AG10803 (cell line): Measurements from ENCODE around the gene IFNA21.
"Not testable (repeated sequence)": the region's sequence is repeated elsewhere in the genome, so short reads cannot be mapped to it uniquely, and the experiment has no call there.

Source experiments
- DNase-seq: peaks from one replicate; pipeline ENCODE4 v3.0.0; 2010; ENCODE audit warnings: low read depth
- H3K4me3 ChIP-seq: 2 replicates; pipeline ENCODE4 v1.5.1; 2011; ENCODE audit warnings: mild to moderate bottlenecking, low read length, control low read depth
- CTCF ChIP-seq: conservative IDR thresholded peaks from 2 replicates; pipeline ENCODE4 v1.5.1; 2011; ENCODE audit warnings: mild to moderate bottlenecking, low read length, control low read depth, inconsistent platforms

The IFNA21 gene

DNA sequence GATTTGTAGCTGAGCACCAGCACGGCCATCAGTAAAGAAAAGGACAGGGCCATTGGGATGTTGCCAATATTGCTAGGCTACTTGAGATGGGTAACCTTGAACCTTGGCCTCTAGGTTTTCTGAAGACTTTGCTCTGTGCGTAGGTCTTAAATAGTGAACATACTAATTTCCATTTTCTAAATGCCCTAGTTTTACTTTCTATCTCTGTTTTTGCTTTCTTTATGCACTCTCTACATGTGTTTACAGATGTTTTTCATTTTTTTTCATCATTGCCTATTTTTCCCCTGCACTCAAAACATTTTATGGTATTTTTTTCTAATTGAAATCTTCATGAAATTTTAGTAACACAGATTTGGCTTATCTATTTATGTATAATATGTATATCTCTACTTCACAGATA lies at the start of gene IFNA21:
TSS of gene IFNA21 (minus strand) at position 101 of the 400 bp plus-strand sequence. CDS start at position 53, 48 bp downstream.
- DNase-seq, H3K4me3 ChIP-seq: not testable (repeated sequence)

GRCh38 chr9:21213411-21214326 lies 47.2 kb upstream of the IFNA21 start:
- TF ChIP-seq CTCF: peak; percentile 44
- not testable (repeated sequence) for H3K4me3 ChIP-seq
- peak; percentile 2 for DNase-seq

GRCh38 chr9:21212160-21212559 lies 45.7 kb upstream of the IFNA21 start:
- not testable (repeated sequence) for DNase-seq, H3K4me3 ChIP-seq

GRCh38 chr9:21210782-21211181 lies 44.3 kb upstream of the IFNA21 start:
- not testable (repeated sequence) for DNase-seq, H3K4me3 ChIP-seq

- H3K4me3 ChIP-seq: no peak overlapping the region
- no peak for TF ChIP-seq CTCF
- DNase-seq: no peak
Observed at GRCh38 chr9:21210311-21210710, 43.9 kb upstream of the IFNA21 start.

GRCh38 chr9:21207043-21207442 lies 40.6 kb upstream of the IFNA21 start, which contains the start of gene IFNA10:
TSS of gene IFNA10 (minus strand) at chr9:21207143. CDS start at chr9:21207097, 46 bp downstream.
- not testable (repeated sequence) for H3K4me3 ChIP-seq, DNase-seq

- H3K4me3 ChIP-seq: no peak overlapping the region
- DNase-seq: no peak
Observed at GRCh38 chr9:21205204-21205603, 38.7 kb upstream of the IFNA21 start.

GRCh38 chr9:21202105-21202504 lies 35.6 kb upstream of the IFNA21 start, which contains the start of gene IFNA7:
TSS of gene IFNA7 (minus strand) at chr9:21202205. CDS start at chr9:21202165, 40 bp downstream.
- not testable (repeated sequence) for DNase-seq, H3K4me3 ChIP-seq

More at GRCh38 chr9:21205204-21205603, 38.7 kb upstream of the IFNA21 start:
- no peak for TF ChIP-seq CTCF

GRCh38 chr9:21194867-21195776 lies 28.7 kb upstream of the IFNA21 start:
- TF ChIP-seq CTCF: peak; percentile 52
- DNase-seq: peak; percentile 3
- H3K4me3 ChIP-seq: not testable (repeated sequence)

- H3K4me3 ChIP-seq, DNase-seq: not testable (repeated sequence)
Observed at GRCh38 chr9:21187487-21187886, 21.0 kb upstream of the IFNA21 start, which contains the start of gene IFNA4. TSS of gene IFNA4 (minus strand) at chr9:21187587. CDS start at chr9:21187531, 56 bp downstream.
